NOMO-1 treated with dmso at 0.1 percent for 144 hours (cell line): ENCODE measurements around the gene PIGX.

Source experiments
- DNase-seq: peaks from one replicate; lab custom pipeline; 2025; ENCODE audit not compliant: unreplicated experiment; lab: John Stamatoyannopoulos, UW

Gene PIGX

GRCh38 chr3:196711838-196712513 is at the start of gene PIGX, which contains the start of gene CEP19:
TSS of gene PIGX (plus strand) at chr3:196712377.
TSS of gene CEP19 (minus strand) at chr3:196712250. CDS start at chr3:196708657, 3,593 bp downstream.
- DNase-seq = peak; percentile 87

- DNase-seq = no peak
Observed at GRCh38 chr3:196662711-196663571, 49.2 kb upstream of the PIGX start.

GRCh38 chr3:196666001-196666867 is 45.9 kb upstream of the PIGX start:
- DNase-seq = peak; percentile 25

- DNase-seq = no peak
Observed at GRCh38 chr3:196667056-196667825, 44.9 kb upstream of the PIGX start.

GRCh38 chr3:196670339-196670738 is 41.8 kb upstream of the PIGX start:
- no peak for DNase-seq

- no peak for DNase-seq
Observed at GRCh38 chr3:196673632-196674031, 38.5 kb upstream of the PIGX start.

GRCh38 chr3:196677353-196677752 is 34.8 kb upstream of the PIGX start:
- DNase-seq = no peak

GRCh38 chr3:196677931-196678330 is 34.2 kb upstream of the PIGX start:
- DNase-seq = no peak

- peak; percentile 90 for DNase-seq
Observed at GRCh38 chr3:196684548-196685407, 27.4 kb upstream of the PIGX start.

GRCh38 chr3:196686436-196686835 is 25.7 kb upstream of the PIGX start:
- DNase-seq = no peak

- peak; percentile 94 for DNase-seq
Observed at GRCh38 chr3:196688349-196688748, 23.8 kb upstream of the PIGX start.

GRCh38 chr3:196689941-196690660 is 22.1 kb upstream of the PIGX start:
- DNase-seq = no peak

GRCh38 chr3:196691386-196691785 is 20.8 kb upstream of the PIGX start:
- DNase-seq = peak; percentile 27

- peak; percentile 23 for DNase-seq
Observed at GRCh38 chr3:196694202-196694638, 18.0 kb upstream of the PIGX start.

GRCh38 chr3:196694941-196695848 is 17.0 kb upstream of the PIGX start:
- no peak for DNase-seq

GRCh38 chr3:196695849-196696226 is 16.3 kb upstream of the PIGX start:
- DNase-seq = no peak

GRCh38 chr3:196697270-196697669 is 14.9 kb upstream of the PIGX start:
- no peak for DNase-seq

GRCh38 chr3:196699749-196700148 is 12.4 kb upstream of the PIGX start:
- DNase-seq = no peak
